ENCODE results near the gene RCOR1.

GRCh38 chr14:102711207-102711606 is 118.8 kb downstream of the RCOR1 start:
- no peak for TF ChIP-seq CTCF (IDR thresholded peaks at IDR 0.05; ENCODE audit: low read length)
- TF ChIP-seq EZH2 (IDR thresholded peaks at IDR 0.05; ENCODE audit: borderline replicate concordance, low read length): no peak

Data from OCI-LY1 (cell line).